ENCODE results near the gene PPARD. TPM values are rescaled to one million over a fixed set of nuclear protein-coding genes. Genes with fewer than 3 reads are reported as not detected.

Gene PPARD
- total and polyA plus RNA-seq, 2 of the 13 experiments (the other 11 are each of a cell fraction or from before 2014, with no cell fraction given), result 6.1 to 13.3 TPM

DNA sequence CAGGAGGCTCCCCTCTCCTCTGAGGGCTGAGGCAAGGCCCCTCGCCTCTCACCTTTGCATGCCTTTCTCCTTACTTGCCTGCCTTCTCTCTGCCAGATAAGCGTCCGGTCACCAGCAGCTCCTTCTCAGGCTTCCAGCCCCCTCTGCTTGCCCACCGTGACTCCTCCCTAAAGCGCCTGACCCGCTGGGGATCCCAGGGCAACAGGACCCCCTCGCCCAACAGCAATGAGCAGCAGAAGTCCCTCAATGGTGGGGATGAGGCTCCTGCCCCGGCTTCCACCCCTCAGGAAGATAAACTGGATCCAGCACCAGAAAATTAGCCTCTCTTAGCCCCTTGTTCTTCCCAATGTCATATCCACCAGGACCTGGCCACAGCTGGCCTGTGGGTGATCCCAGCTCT, 21.3 kb upstream of the PPARD start (continued):
- TF ChIP-seq, protein P1, sequence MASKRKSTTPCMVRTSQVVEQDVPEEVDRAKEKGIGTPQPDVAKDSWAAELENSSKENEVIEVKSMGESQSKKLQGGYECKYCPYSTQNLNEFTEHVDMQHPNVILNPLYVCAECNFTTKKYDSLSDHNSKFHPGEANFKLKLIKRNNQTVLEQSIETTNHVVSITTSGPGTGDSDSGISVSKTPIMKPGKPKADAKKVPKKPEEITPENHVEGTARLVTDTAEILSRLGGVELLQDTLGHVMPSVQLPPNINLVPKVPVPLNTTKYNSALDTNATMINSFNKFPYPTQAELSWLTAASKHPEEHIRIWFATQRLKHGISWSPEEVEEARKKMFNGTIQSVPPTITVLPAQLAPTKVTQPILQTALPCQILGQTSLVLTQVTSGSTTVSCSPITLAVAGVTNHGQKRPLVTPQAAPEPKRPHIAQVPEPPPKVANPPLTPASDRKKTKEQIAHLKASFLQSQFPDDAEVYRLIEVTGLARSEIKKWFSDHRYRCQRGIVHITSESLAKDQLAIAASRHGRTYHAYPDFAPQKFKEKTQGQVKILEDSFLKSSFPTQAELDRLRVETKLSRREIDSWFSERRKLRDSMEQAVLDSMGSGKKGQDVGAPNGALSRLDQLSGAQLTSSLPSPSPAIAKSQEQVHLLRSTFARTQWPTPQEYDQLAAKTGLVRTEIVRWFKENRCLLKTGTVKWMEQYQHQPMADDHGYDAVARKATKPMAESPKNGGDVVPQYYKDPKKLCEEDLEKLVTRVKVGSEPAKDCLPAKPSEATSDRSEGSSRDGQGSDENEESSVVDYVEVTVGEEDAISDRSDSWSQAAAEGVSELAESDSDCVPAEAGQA (IDR thresholded peaks at IDR 0.05; ENCODE audit: low read depth), result no peak
- TF ChIP-seq, protein P1 (CRISPR knock-in tag; IDR thresholded peaks at IDR 0.05; ENCODE audit: borderline replicate concordance), result no peak
- no peak for TF ChIP-seq CC2D1A (CRISPR knock-in tag; IDR thresholded peaks at IDR 0.05)
- TF ChIP-seq RFX5 (IDR thresholded peaks at IDR 0.05; ENCODE audit: low read depth, low read length), result no peak

DNA sequence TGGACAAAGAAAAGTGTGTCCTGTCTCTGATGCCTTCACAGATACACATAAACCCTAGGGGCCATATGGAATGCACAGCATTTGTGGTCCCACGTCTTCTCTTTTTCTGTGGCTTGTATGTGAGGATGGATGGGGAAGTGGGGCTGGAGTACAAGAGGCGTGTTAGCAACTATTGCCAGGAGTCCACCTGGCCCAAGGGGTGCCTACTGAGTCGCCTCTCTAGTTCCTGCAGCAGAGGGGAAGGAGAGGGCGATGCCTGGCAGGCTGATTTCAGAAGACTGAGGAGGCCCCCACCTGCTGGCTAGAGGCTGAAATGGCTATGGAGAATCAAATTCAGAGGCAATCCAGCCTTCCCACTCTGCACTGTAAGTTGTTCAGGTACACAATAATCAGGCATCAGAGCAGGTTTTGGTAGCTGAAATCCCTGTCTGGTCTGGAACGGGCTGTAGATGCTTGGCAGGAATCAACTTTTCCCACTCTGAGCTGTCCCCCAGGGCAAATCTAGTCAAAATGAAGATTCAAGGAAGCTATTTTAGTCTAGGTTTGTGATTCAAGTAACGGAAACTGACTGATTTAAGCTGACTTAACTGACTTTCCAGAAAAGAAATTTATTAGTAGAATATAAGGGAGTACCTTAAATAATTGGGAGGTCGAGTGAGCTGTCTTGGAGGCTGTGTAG, 14.9 kb upstream of the PPARD start:
- BruUV-seq (replicated peaks), result no TSS peak
- POLR2A ChIA-PET, result interaction anchor here (1.1 to 1.4 kb wide), 6 partner anchors 8 to 108 kb away, joined by 3 to 9 read pairs (median 4); partner anchors contain the start of gene PPARD
- intact Hi-C loops (cut with micrococcal nuclease; ENCODE audit: unreplicated experiment), result loop anchor here (1.0 kb wide), 1 partner anchor 30 kb away; the partner anchor contains the start of gene DEF6
- no peaks in the 10 kb centered on the region for H3K27me3 ChIP-seq (ENCODE audit: control insufficient read depth in 1 of 2, insufficient read depth in 2 of 2, low read length in 2 of 2)
- CTCF ChIA-PET (ENCODE audit: low intra/inter-chr PET ratio, low total read pairs), result interaction anchor here (1.5 to 4.4 kb wide), 2 partner anchors 30 to 33 kb away, joined by 18 to 35 read pairs; partner anchors contain the start of gene DEF6
- no peaks in the 10 kb centered on the region for H3K36me3 ChIP-seq (replicated peaks in 1 of 2; ENCODE audit: control insufficient read depth in 1 of 2, insufficient read depth in 2 of 2, low read length in 2 of 2)
- ATAC-seq (peak; percentile 91), FAIRE-seq (peak; percentile 88), DNase-seq (ENCODE audit: low spot score) (peak; percentile 71)
- H3K4me1 ChIP-seq (ENCODE audit: insufficient read depth, low read length), result peaks cover 45% of the 10 kb centered on the region
- H3K79me2 ChIP-seq (ENCODE audit: insufficient read depth, low read length), result no peaks in the 10 kb centered on the region
- H4K20me1 ChIP-seq (ENCODE audit: insufficient read depth, low read length), result no peaks in the 10 kb centered on the region
- H3K27ac ChIP-seq (ENCODE audit: extremely low read length, insufficient read depth, low read length), result no peak overlapping the region
- peak overlapping the region; percentile 65 for H3K4me2 ChIP-seq (ENCODE audit: low read depth, low read length)
- H3K4me3 ChIP-seq (replicated peaks in 1 of 3; ENCODE audit: insufficient read depth in 1 of 3, low read depth in 2 of 3, low read length in 3 of 3), result no peak overlapping the region
- 21% methylated on average over 7 of the region's 7 CpGs for WGBS (ENCODE audit: low lambda C conversion rate)
- peak overlapping the region; percentile 29 for H2AFZ ChIP-seq (ENCODE audit: low read length)
- in situ Hi-C loops (cut with HindIII; ENCODE audit: extremely low pct_ligation_motif_present, low pct_unique_long_range_greater_than_20kb), result no loop called here
- 0 out of 2 replicates have a peak overlapping the region, but pooled peaks have one; percentile 25 for H3K9ac ChIP-seq (ENCODE audit: insufficient read depth, low read depth, low read length)
- no peaks in the 10 kb centered on the region for H3K9me3 ChIP-seq (ENCODE audit: low read length)
- TF ChIP-seq ZNF501 (CRISPR knock-in tag; IDR thresholded peaks at IDR 0.05), result peak; percentile 45; the same call in 1 of the 2 replicates
- 0 out of 2 replicates have a peak, but pooled peaks have one; percentile 31 for TF ChIP-seq SMAD3 (CRISPR knock-in tag; IDR thresholded peaks at IDR 0.05)
- peak; percentile 30; the same call in 1 of the 2 replicates for TF ChIP-seq HDAC2 (CRISPR knock-in tag; IDR thresholded peaks at IDR 0.05)
- TF ChIP-seq, protein P2, sequence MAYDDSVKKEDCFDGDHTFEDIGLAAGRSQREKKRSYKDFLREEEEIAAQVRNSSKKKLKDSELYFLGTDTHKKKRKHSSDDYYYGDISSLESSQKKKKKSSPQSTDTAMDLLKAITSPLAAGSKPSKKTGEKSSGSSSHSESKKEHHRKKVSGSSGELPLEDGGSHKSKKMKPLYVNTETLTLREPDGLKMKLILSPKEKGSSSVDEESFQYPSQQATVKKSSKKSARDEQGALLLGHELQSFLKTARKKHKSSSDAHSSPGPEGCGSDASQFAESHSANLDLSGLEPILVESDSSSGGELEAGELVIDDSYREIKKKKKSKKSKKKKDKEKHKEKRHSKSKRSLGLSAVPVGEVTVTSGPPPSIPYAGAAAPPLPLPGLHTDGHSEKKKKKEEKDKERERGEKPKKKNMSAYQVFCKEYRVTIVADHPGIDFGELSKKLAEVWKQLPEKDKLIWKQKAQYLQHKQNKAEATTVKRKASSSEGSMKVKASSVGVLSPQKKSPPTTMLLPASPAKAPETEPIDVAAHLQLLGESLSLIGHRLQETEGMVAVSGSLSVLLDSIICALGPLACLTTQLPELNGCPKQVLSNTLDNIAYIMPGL (CRISPR knock-in tag; IDR thresholded peaks at IDR 0.05; ENCODE audit: borderline replicate concordance in 1 of 2, low read depth in 1 of 2), result peak; percentile 42 to 59; a peak in 1 of 4 replicates
- TF ChIP-seq, protein P3, sequence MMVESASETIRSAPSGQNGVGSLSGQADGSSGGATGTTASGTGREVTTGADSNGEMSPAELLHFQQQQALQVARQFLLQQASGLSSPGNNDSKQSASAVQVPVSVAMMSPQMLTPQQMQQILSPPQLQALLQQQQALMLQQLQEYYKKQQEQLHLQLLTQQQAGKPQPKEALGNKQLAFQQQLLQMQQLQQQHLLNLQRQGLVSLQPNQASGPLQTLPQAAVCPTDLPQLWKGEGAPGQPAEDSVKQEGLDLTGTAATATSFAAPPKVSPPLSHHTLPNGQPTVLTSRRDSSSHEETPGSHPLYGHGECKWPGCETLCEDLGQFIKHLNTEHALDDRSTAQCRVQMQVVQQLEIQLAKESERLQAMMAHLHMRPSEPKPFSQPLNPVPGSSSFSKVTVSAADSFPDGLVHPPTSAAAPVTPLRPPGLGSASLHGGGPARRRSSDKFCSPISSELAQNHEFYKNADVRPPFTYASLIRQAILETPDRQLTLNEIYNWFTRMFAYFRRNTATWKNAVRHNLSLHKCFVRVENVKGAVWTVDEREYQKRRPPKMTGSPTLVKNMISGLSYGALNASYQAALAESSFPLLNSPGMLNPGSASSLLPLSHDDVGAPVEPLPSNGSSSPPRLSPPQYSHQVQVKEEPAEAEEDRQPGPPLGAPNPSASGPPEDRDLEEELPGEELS (CRISPR knock-in tag; IDR thresholded peaks at IDR 0.05), result 0 out of 2 replicates have a peak, but pooled peaks have one; percentile 25
- TF ChIP-seq, protein P4, sequence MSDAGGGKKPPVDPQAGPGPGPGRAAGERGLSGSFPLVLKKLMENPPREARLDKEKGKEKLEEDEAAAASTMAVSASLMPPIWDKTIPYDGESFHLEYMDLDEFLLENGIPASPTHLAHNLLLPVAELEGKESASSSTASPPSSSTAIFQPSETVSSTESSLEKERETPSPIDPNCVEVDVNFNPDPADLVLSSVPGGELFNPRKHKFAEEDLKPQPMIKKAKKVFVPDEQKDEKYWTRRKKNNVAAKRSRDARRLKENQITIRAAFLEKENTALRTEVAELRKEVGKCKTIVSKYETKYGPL (CRISPR knock-in tag; IDR thresholded peaks at IDR 0.05), result no peak
- TF ChIP-seq ZNF792 (CRISPR knock-in tag; IDR thresholded peaks at IDR 0.05), result 0 out of 2 replicates have a peak, but pooled peaks have one; percentile 23

Measured in HepG2 (cell line).